H1 (cell line): ENCODE measurements around the gene IGF2BP3. TPM values are rescaled to one million over a fixed set of nuclear protein-coding genes. Genes with fewer than 3 reads are reported as not detected.

Source experiments
- CHD7 ChIP-seq: fragments of 300-600 bp; sonication (generic); IDR thresholded peaks from 2 replicates; pipeline ENCODE4 v1.7.1; 2012; ENCODE audit warnings: low read length, moderate library complexity, mild to moderate bottlenecking, inconsistent platforms; ENCODE audit not compliant: insufficient replicate concordance
- NRF1 ChIP-seq: IDR thresholded peaks from 2 replicates; pipeline ENCODE4 v1.6.1; 2011; ENCODE audit warnings: mild to moderate bottlenecking, low read depth, low read length, improper control_type of control experiment
- RBBP5 ChIP-seq: IDR thresholded peaks from 2 replicates; pipeline ENCODE4 v1.7.1; 2012; ENCODE audit warnings: low read depth, mild to moderate bottlenecking, inconsistent platforms, low read length, moderate library complexity, borderline replicate concordance
- polyA plus RNA-seq, 7 experiments: library from polyadenylated mRNA; depleted of rRNA in 3 of 7; stranded (reverse) in 5 of 7; unstranded in 2 of 7; fragments of >200 nt in 5 of 7; fragments of 200-250 nt in 2 of 7; gene quantifications; 1 replicate in 5 of 7; 2 replicates in 1 of 7; 4 replicates in 1 of 7; pipeline versions ENCODE4 v1.2.1 to v1.2.3, GENCODE V29; 2011 to 2013; ENCODE audit warnings: missing spikeins in 2 of 7, mixed read lengths in 2 of 7
- total RNA-seq: library from RNA; stranded (reverse); fragmentation: NEBNext Ultra II Directional; extraction: Animal tissue kit (Norgen Biotek cat#: 25700); gene quantifications from 2 replicates; pipeline ENCODE4 v1.2.1, GENCODE V29; 2021

Gene IGF2BP3
- total and polyA plus RNA-seq, 2 of the 8 experiments (the other 6 are each of a cell fraction or from before 2014, with no cell fraction given): 66.3 to 193 TPM

GRCh38 chr7:23438171-23438570, 32.1 kb downstream of the IGF2BP3 start (continued):
- TF ChIP-seq CHD7: no peak
- TF ChIP-seq RBBP5: no peak
- TF ChIP-seq NRF1: no peak
